Neural cell (in vitro differentiated cells): ENCODE results near the gene GPX3.

ENCODE experiments used
- CTCF ChIP-seq: fragments of 450-650 bp; IDR thresholded peaks from 2 replicates; pipeline ENCODE4 v1.5.1; 2014; ENCODE audit warnings: antibody characterized with exemption, mild to moderate bottlenecking, moderate library complexity; ENCODE audit not compliant: poor library complexity, severe bottlenecking
- EZH2 ChIP-seq: fragments of 200-600, 300-800 bp; shearing (Covaris generic), sonication (generic); IDR thresholded peaks from 2 replicates; pipeline ENCODE4 v1.6.1; 2014; ENCODE audit warnings: antibody characterized with exemption, low read length, borderline replicate concordance, mild to moderate bottlenecking; ENCODE audit not compliant: insufficient read depth, poor library complexity, severe bottlenecking
- MXI1 ChIP-seq: fragments of 450-650 bp; conservative IDR thresholded peaks from 2 replicates; pipeline ENCODE4 v1.6.1; 2014; ENCODE audit warnings: antibody characterized with exemption, mild to moderate bottlenecking; ENCODE audit not compliant: poor library complexity, severe bottlenecking
- POLR2AphosphoS5 ChIP-seq: IDR thresholded peaks from 2 replicates; pipeline ENCODE4 v1.6.1; 2012
- TF ChIP-seq, protein P1 (sequence below): IDR thresholded peaks from 2 replicates; pipeline ENCODE4 v1.6.1; 2012; ENCODE audit warnings: borderline replicate concordance

- TF ChIP-seq CTCF (no peak), POLR2AphosphoS5 (no peak), MXI1 (no peak), EZH2 (no peak)
- TF ChIP-seq, protein P1, sequence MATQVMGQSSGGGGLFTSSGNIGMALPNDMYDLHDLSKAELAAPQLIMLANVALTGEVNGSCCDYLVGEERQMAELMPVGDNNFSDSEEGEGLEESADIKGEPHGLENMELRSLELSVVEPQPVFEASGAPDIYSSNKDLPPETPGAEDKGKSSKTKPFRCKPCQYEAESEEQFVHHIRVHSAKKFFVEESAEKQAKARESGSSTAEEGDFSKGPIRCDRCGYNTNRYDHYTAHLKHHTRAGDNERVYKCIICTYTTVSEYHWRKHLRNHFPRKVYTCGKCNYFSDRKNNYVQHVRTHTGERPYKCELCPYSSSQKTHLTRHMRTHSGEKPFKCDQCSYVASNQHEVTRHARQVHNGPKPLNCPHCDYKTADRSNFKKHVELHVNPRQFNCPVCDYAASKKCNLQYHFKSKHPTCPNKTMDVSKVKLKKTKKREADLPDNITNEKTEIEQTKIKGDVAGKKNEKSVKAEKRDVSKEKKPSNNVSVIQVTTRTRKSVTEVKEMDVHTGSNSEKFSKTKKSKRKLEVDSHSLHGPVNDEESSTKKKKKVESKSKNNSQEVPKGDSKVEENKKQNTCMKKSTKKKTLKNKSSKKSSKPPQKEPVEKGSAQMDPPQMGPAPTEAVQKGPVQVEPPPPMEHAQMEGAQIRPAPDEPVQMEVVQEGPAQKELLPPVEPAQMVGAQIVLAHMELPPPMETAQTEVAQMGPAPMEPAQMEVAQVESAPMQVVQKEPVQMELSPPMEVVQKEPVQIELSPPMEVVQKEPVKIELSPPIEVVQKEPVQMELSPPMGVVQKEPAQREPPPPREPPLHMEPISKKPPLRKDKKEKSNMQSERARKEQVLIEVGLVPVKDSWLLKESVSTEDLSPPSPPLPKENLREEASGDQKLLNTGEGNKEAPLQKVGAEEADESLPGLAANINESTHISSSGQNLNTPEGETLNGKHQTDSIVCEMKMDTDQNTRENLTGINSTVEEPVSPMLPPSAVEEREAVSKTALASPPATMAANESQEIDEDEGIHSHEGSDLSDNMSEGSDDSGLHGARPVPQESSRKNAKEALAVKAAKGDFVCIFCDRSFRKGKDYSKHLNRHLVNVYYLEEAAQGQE, result no peak
Observed at GRCh38 chr5:151028717-151029116, 8.3 kb downstream of the GPX3 start.
